K562 (cell line): ENCODE measurements around the gene SGMS1. TPM values are rescaled to one million over a fixed set of nuclear protein-coding genes. Genes with fewer than 3 reads are reported as not detected.

Experiments
- ATAC-seq: fragments of 200-7000 bp; cut with Tn5 transposase; 3 replicates; pipeline ENCODE4 v1.9.1; 2020; ENCODE audit warnings: moderate library complexity
- BruUV-seq: library from RNA; stranded (reverse); fragments of 400-500 nt; replicated peaks from 2 replicates; lab custom pipeline; 2021; lab: Mats Ljungman, UMichigan
- CTCF ChIA-PET: fragments of 300-600 bp; formaldehyde crosslinking; extraction: SDS; loops from one replicate; lab custom pipeline; 2021; ENCODE audit warnings: low intra/inter-chr PET ratio; lab: Yijun Ruan, JAX
- POLR2A ChIA-PET: fragments of 300-600, 350-650 bp; sonication (Branson Sonifier 250); formaldehyde crosslinking; extraction: SDS; loops from one replicate; lab custom pipeline; 2021; ENCODE audit warnings: antibody characterized with exemption, inconsistent platforms; lab: Yijun Ruan, JAX
- DNase-seq, 4 experiments: peaks; one replicate each; pipeline versions ENCODE4 v3.0.0 to v3.0.0-alpha.2; 2011 to 2018; ENCODE audit warnings: low spot score in 3 of 4, mixed read lengths in 3 of 4; ENCODE audit errors: extremely low read depth in 1 of 4
- FAIRE-seq: peaks from 2 replicates; lab custom pipeline; 2011; peaks lifted over from hg19 to GRCh38; lab: Jason Lieb, UNC
- H2AFZ ChIP-seq: 2 replicates; pipeline ENCODE4 v1.6.0; 2011; ENCODE audit warnings: low read depth, low read length, control low read depth, inconsistent platforms
- H3K27ac ChIP-seq: fragments of 200-600 bp; 3 replicates; pipeline ENCODE4 v1.8.0; 2011; ENCODE audit warnings: low read depth, mild to moderate bottlenecking, control low read depth, inconsistent platforms, low read length, moderate library complexity, mixed read lengths; ENCODE audit errors: extremely low read depth
- H3K27me3 ChIP-seq, 2 experiments: fragments of 300-600 bp in 1 of 2; 2 replicates in 1 of 2; 3 replicates in 1 of 2; pipeline versions ENCODE4 v1.6.0 to v1.8.0; 2011; ENCODE audit warnings: inconsistent platforms in 2 of 2, low read length in 2 of 2, mild to moderate bottlenecking in 1 of 2, mixed read lengths in 1 of 2, moderate library complexity in 1 of 2; ENCODE audit not compliant: control insufficient read depth in 2 of 2, insufficient read depth in 2 of 2
- H3K36me3 ChIP-seq: fragments of 300-600 bp; 3 replicates; pipeline ENCODE4 v1.8.0; 2011; ENCODE audit warnings: mild to moderate bottlenecking, low read length, inconsistent platforms; ENCODE audit not compliant: control insufficient read depth, insufficient read depth
- H3K4me1 ChIP-seq, 2 experiments: fragments of 200-600 bp in 1 of 2; replicated peaks in 1 of 2; 2 replicates in 1 of 2; 3 replicates in 1 of 2; pipeline versions ENCODE4 v1.5.1 to v1.8.0; 2011; ENCODE audit warnings: inconsistent platforms in 2 of 2, low read length in 2 of 2, mild to moderate bottlenecking in 1 of 2, mixed read lengths in 1 of 2, moderate library complexity in 1 of 2; ENCODE audit not compliant: control insufficient read depth in 2 of 2, insufficient read depth in 2 of 2
- H3K4me2 ChIP-seq: 2 replicates; pipeline ENCODE4 v1.6.1; 2011; ENCODE audit warnings: low read length, control low read depth, inconsistent platforms, mixed read lengths; ENCODE audit not compliant: insufficient read depth
- H3K4me3 ChIP-seq: fragments of 200-600 bp; sonication (generic), shearing (Covaris generic); 2 replicates; pipeline ENCODE4 v1.5.1; 2016; ENCODE audit warnings: control low read depth, inconsistent platforms
- H3K79me2 ChIP-seq: fragments of 200-600 bp; 3 replicates; pipeline ENCODE4 v1.8.0; 2011; ENCODE audit warnings: low read length, inconsistent platforms; ENCODE audit not compliant: control insufficient read depth, insufficient read depth
- H3K9ac ChIP-seq, 2 experiments: 2 replicates each; pipeline versions ENCODE4 v1.6.0 to v1.6.1; 2011; ENCODE audit warnings: low read depth in 2 of 2, low read length in 2 of 2, control low read depth in 1 of 2, inconsistent platforms in 1 of 2, mild to moderate bottlenecking in 1 of 2, mixed read lengths in 1 of 2; ENCODE audit not compliant: insufficient read depth in 1 of 2
- H3K9me1 ChIP-seq: one replicate; pipeline ENCODE4 v1.6.0; 2011; ENCODE audit warnings: inconsistent platforms, mild to moderate bottlenecking, low read length, moderate library complexity; ENCODE audit not compliant: control insufficient read depth, insufficient read depth
- H3K9me3 ChIP-seq: replicated peaks from 2 replicates; pipeline ENCODE4 v1.5.1; 2011; ENCODE audit warnings: low read depth, low read length, inconsistent platforms; ENCODE audit not compliant: control insufficient read depth, insufficient read depth
- H4K20me1 ChIP-seq: replicated peaks from 2 replicates; pipeline ENCODE4 v1.6.1; 2011; ENCODE audit warnings: low read length, inconsistent platforms, mixed read lengths; ENCODE audit not compliant: control insufficient read depth, insufficient read depth
- KDM4B ChIP-seq, 2 experiments: fragments of 450-650 bp in 1 of 2; sonication (generic) in 1 of 2; IDR thresholded peaks; 2 replicates each; pipeline ENCODE4 v1.6.1; 2016 to 2017; ENCODE audit warnings: borderline replicate concordance in 2 of 2, antibody characterized with exemption in 1 of 2, low read depth in 1 of 2, mild to moderate bottlenecking in 1 of 2
- NEUROD1 ChIP-seq: fragments of 150-350 bp; IDR thresholded peaks from 2 replicates; pipeline ENCODE4 v1.6.1; 2014; ENCODE audit warnings: borderline replicate concordance, low read length, low read depth; ENCODE audit not compliant: partially characterized antibody
- PHF8 ChIP-seq: fragments of 200-600 bp; sonication (generic); IDR thresholded peaks from 2 replicates; pipeline ENCODE4 v1.6.1; 2012; ENCODE audit warnings: mixed run types, mild to moderate bottlenecking, inconsistent platforms, low read length, moderate library complexity, borderline replicate concordance
- RBM25 ChIP-seq: fragments of 200-400 bp; formaldehyde crosslinking; IDR thresholded peaks from 2 replicates; pipeline ENCODE4 v1.6.1; 2018; ENCODE audit warnings: low read length, low read depth, moderate library complexity; ENCODE audit not compliant: severe bottlenecking
- SNRNP70 ChIP-seq: fragments of 200-400 bp; formaldehyde crosslinking; optimal IDR thresholded peaks from 2 replicates; pipeline ENCODE3; 2017; ENCODE audit warnings: low read depth, low read length
- YBX1 ChIP-seq: fragments of 450-650 bp; IDR thresholded peaks from 2 replicates; pipeline ENCODE4 v1.7.1; 2016; ENCODE audit warnings: mild to moderate bottlenecking
- ZNF146 ChIP-seq: IDR thresholded peaks from one replicate; pipeline ENCODE4 v1.6.1; 2018; ENCODE audit warnings: missing compliant biosample characterization; ENCODE audit not compliant: unreplicated experiment
- WGBS: fragments of 100-300 bp; shearing (Covaris generic); methylation state at CpG from one replicate; pipeline ENCODE4 v1.1.6; 2016; ENCODE audit warnings: low coverage, mixed read lengths; ENCODE audit not compliant: insufficient coverage; ENCODE audit errors: missing lambda C conversion rate; 5-methylcytosine and 5-hydroxymethylcytosine counted together
- in situ Hi-C: fragments of 300-500 bp; cut with MboI; formaldehyde crosslinking; loops from 4 replicates; pipeline ENCODE4 v1.15.0; 2018; ENCODE audit warnings: inconsistent platforms, mixed read lengths
- intact Hi-C: fragments of 100-400 bp; cut with micrococcal nuclease; formaldehyde crosslinking; loops from 2 replicates; pipeline ENCODE4 v1.14.2; 2022
- polyA plus RNA-seq, 8 experiments: library from polyadenylated mRNA; depleted of rRNA in 4 of 8; stranded (reverse) in 5 of 8; unstranded in 3 of 8; fragments of >200 nt; fragmentation: Nextera tagmentation in 2 of 8; fragmentation: Illumina TruSeq in 1 of 8; extraction: Ambion mirVana in 2 of 8; extraction: Trizol in 1 of 8; gene quantifications; 2 replicates each; pipeline versions ENCODE4 v1.2.1 to v1.2.3, GENCODE V29; 2011 to 2014; ENCODE audit warnings: inconsistent platforms in 1 of 8, missing spikeins in 1 of 8
- total RNA-seq, 7 experiments: library from RNA; depleted of rRNA in 6 of 7; stranded (reverse); fragments of >200 nt in 6 of 7; fragmentation: Illumina TruSeq in 2 of 7; extraction: Trizol in 2 of 7; gene quantifications; 2 replicates each; pipeline versions ENCODE4 v1.2.1 to v1.2.3, GENCODE V29; 2011 to 2021; ENCODE audit warnings: low replicate concordance in 1 of 7
- TF ChIP-seq, protein P1 (sequence below): sonication (generic); formaldehyde crosslinking; IDR thresholded peaks from 2 replicates; pipeline ENCODE4 v1.8.1; 2022; ENCODE audit warnings: missing genetic modification reagents

The SGMS1 gene
- total and polyA plus RNA-seq, 9 of the 15 experiments (the other 6 are each of a cell fraction or from before 2014, with no cell fraction given) = 22.6 to 232 (median 82.2) TPM

DNA sequence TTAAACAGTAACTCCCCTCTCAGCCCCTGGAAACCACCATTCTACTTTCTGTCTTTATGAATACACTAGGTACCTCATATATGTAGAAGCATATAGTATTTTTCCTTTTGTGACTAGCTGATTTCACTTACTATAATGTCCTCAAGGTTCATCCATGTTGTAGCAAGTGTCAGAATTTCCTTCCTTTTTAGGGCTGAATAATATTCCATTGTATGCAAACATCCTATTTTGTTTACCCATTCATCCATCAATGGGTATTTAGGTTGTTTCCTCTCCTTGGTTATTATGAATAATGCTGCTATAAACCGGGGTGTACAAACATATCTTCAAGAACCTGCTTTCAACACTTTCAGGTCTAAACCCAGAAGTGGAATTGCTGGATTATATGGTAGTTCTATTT lies 125.3 kb downstream of the SGMS1 start:
- intact Hi-C loops = no loop called here
- Histone ChIP-seq H3K9me1 (no peaks in the 10 kb centered on the region), H3K4me2 (no peak overlapping the region), H3K4me3 (no peak overlapping the region), H3K36me3 (no peaks in the 10 kb centered on the region; the same call in 2 of the 3 replicates), H3K9ac (no peak overlapping the region), H3K79me2 (peaks cover 41% of the 10 kb centered on the region), H3K27ac (no peak overlapping the region), H3K4me1 (peaks cover 8 to 23% of the 10 kb centered on the region in 2 experiments; a peak in 4 of 5 replicates), H4K20me1 (no peaks in the 10 kb centered on the region), H3K27me3 (no peaks in the 10 kb centered on the region), H3K9me3 (no peaks in the 10 kb centered on the region), H2AFZ (no peak overlapping the region)
- FAIRE-seq (no peak), DNase-seq (no peak), ATAC-seq (no peak)
- BruUV-seq = no TSS peak
- CTCF ChIA-PET = no interaction called here
- POLR2A ChIA-PET = interaction anchor here (0.9 kb wide), 1 partner anchor 57 kb away, joined by 3 read pairs; no protein-coding TSS in a partner anchor
- WGBS = 83% methylated on average over 1 of the region's 1 CpG
- in situ Hi-C loops = no loop called here
- no peak for TF ChIP-seq NEUROD1
- TF ChIP-seq, protein P1, sequence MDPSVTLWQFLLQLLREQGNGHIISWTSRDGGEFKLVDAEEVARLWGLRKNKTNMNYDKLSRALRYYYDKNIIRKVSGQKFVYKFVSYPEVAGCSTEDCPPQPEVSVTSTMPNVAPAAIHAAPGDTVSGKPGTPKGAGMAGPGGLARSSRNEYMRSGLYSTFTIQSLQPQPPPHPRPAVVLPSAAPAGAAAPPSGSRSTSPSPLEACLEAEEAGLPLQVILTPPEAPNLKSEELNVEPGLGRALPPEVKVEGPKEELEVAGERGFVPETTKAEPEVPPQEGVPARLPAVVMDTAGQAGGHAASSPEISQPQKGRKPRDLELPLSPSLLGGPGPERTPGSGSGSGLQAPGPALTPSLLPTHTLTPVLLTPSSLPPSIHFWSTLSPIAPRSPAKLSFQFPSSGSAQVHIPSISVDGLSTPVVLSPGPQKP (CRISPR knock-in tag) = no peak
- TF ChIP-seq RBM25 = peak; percentile 5
- TF ChIP-seq SNRNP70 = no peak
- TF ChIP-seq KDM4B (IDR thresholded peaks at IDR 0.05; ENCODE audit: borderline replicate concordance in 2 of 2, low read depth in 1 of 2) = no peak
- peak; percentile 59 for TF ChIP-seq ZNF146
- TF ChIP-seq YBX1 = no peak
- no peak for TF ChIP-seq PHF8
- TF ChIP-seq, all 486 proteins: peak for 2
